T-helper 2 cell treated with Interferon-gamma antibody and Interleukin-4, amounts not matched to agents 5 μg/mL and 100 μg/mL, for 36 hours (primary cell): ENCODE results near the gene GRIN2D.

Experiments used
- DNase-seq: peaks from one replicate; pipeline ENCODE4 v3.0.0; 2021; ENCODE audit warnings: low spot score
- H3K27ac Mint-ChIP-seq: one replicate; pipeline ENCODE4 v1.8.0; 2021; ENCODE audit warnings: mild to moderate bottlenecking, mixed read lengths
- H3K27me3 Mint-ChIP-seq: one replicate; pipeline ENCODE4 v1.8.0; 2021; ENCODE audit warnings: low read depth, mixed read lengths
- H3K36me3 Mint-ChIP-seq: one replicate; pipeline ENCODE4 v1.8.0; 2021; ENCODE audit warnings: low read depth, mixed read lengths
- H3K4me1 Mint-ChIP-seq: one replicate; pipeline ENCODE4 v1.8.0; 2021; ENCODE audit warnings: low read depth, mixed read lengths
- H3K4me3 Mint-ChIP-seq: one replicate; pipeline ENCODE4 v1.8.0; 2022; ENCODE audit warnings: mild to moderate bottlenecking, moderate library complexity, mixed read lengths
- H3K9me3 Mint-ChIP-seq: one replicate; pipeline ENCODE4 v1.8.0; 2021; ENCODE audit warnings: mixed read lengths

Gene GRIN2D

GRCh38 chr19:48418317-48419064 is 25.0 kb downstream of the GRIN2D start:
- Mint-ChIP-seq H3K36me3 (no peaks in the 10 kb centered on the region), H3K4me1 (peaks cover 21% of the 10 kb centered on the region), H3K4me3 (peak overlapping the region; percentile 84), H3K9me3 (no peaks in the 10 kb centered on the region), H3K27ac (peak overlapping the region; percentile 77), H3K27me3 (peaks cover 19% of the 10 kb centered on the region)
- peak; percentile 35 for DNase-seq

GRCh38 chr19:48419158-48419920 is 25.9 kb downstream of the GRIN2D start:
- Mint-ChIP-seq H3K36me3 (no peaks in the 10 kb centered on the region), H3K9me3 (no peaks in the 10 kb centered on the region), H3K4me3 (peak overlapping the region; percentile 84), H3K4me1 (peaks cover 21% of the 10 kb centered on the region), H3K27ac (peak overlapping the region; percentile 77), H3K27me3 (peaks cover 13% of the 10 kb centered on the region)
- peak; percentile 86 for DNase-seq

GRCh38 chr19:48421548-48421947 is 28.1 kb downstream of the GRIN2D start:
- Mint-ChIP-seq H3K4me1 (peaks cover 17% of the 10 kb centered on the region), H3K27me3 (peaks cover 4% of the 10 kb centered on the region), H3K9me3 (no peaks in the 10 kb centered on the region), H3K27ac (no peak overlapping the region), H3K36me3 (no peaks in the 10 kb centered on the region), H3K4me3 (no peak overlapping the region)
- no peak for DNase-seq

DNA sequence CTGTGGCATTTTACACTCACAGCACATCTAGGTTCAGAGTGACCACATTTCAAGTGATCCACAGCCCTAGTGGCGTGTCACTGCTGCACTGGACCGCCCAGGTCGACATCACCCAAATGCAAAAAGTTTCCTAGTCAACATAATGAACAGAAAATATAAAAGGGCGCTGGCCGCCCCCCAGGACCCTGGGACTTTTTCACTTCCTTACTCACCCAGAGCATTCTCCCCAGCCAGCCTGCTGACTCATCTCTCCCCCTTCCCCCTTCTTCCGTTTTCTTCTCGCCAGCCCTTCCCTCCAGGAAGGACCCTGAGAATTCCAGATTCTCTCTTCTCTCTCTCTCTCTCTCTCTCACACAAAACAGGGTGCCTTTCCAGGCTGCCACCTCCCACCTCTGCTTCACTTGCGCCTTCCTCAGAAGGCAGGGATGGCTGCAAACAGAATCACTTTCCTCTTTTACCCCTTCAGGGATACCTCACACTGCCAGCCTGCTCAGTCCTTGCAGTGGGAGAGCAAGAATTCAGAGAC is 31.3 kb downstream of the GRIN2D start:
- DNase-seq = no peak
- Mint-ChIP-seq H3K9me3 (no peaks in the 10 kb centered on the region), H3K27ac (no peak overlapping the region), H3K4me1 (peaks cover 5% of the 10 kb centered on the region), H3K27me3 (no peaks in the 10 kb centered on the region), H3K4me3 (no peak overlapping the region), H3K36me3 (no peaks in the 10 kb centered on the region)

DNA sequence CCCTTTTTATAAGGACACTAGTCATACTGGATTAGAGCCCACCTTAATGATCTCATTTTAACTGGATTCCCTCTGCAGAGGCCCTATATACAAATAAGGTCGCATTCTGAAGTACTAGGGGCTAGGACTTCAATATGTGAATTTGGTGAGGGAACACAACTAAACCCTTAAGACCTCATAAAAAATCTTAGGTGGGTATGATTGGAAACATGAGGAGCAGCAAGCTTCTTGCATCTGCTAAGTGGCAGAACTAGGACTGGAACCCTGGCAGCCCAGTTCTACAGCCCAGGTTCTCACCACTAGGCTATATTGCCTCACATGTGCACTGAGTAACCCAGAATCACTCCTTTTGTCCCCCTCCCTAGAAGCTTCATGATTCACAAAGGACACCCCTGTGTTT is 35.2 kb downstream of the GRIN2D start:
- H3K36me3 Mint-ChIP-seq = no peaks in the 10 kb centered on the region
- H3K27ac Mint-ChIP-seq = no peak overlapping the region
- no peak for DNase-seq

DNA sequence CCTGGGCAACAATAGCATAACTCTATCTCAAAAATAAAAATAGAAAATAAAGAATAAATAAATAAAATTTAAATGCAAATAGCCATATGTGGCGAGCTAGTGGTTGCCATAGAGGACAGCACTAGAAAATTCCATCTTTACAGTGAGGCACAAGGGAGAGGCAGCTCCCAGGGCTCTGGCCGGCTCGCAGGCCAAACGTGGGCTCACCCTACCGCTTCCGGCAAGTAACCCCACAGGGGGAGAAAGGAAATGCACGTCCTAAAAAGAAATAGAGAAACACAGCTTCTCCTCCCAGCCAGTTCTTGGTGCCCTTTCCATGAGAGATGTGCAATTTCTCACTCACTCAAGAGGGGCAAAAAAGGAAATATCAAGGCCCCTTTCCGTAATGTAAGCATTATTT is 39.9 kb downstream of the GRIN2D start:
- H3K27ac Mint-ChIP-seq = no peak overlapping the region
- no peaks in the 10 kb centered on the region for H3K9me3 Mint-ChIP-seq
- H3K36me3 Mint-ChIP-seq = no peaks in the 10 kb centered on the region
- no peak overlapping the region for H3K4me3 Mint-ChIP-seq
- no peak for DNase-seq
- no peaks in the 10 kb centered on the region for H3K4me1 Mint-ChIP-seq
- H3K27me3 Mint-ChIP-seq = peaks cover 4% of the 10 kb centered on the region

More for the DNA sequence above, 35.2 kb downstream of the GRIN2D start:
- Mint-ChIP-seq H3K27me3 (no peaks in the 10 kb centered on the region), H3K4me3 (no peak overlapping the region), H3K4me1 (peaks cover 5% of the 10 kb centered on the region), H3K9me3 (no peaks in the 10 kb centered on the region)

GRCh38 chr19:48436586-48436985 is 43.1 kb downstream of the GRIN2D start:
- no peak for DNase-seq
- Mint-ChIP-seq H3K4me3 (no peak overlapping the region), H3K9me3 (no peaks in the 10 kb centered on the region), H3K36me3 (no peaks in the 10 kb centered on the region), H3K27me3 (peaks cover 11% of the 10 kb centered on the region), H3K27ac (no peak overlapping the region), H3K4me1 (no peaks in the 10 kb centered on the region)

GRCh38 chr19:48441360-48442050 is 48.0 kb downstream of the GRIN2D start:
- Mint-ChIP-seq H3K27ac (no peak overlapping the region), H3K27me3 (peaks cover 26% of the 10 kb centered on the region)

GRCh38 chr19:48442116-48443035 is 48.9 kb downstream of the GRIN2D start:
- Mint-ChIP-seq H3K4me3 (peak overlapping the region; percentile 38), H3K4me1 (peaks cover 19% of the 10 kb centered on the region), H3K9me3 (no peaks in the 10 kb centered on the region), H3K27ac (no peak overlapping the region), H3K27me3 (peaks cover 26% of the 10 kb centered on the region), H3K36me3 (peaks cover 9% of the 10 kb centered on the region)
- no peak for DNase-seq

More at GRCh38 chr19:48441360-48442050, 48.0 kb downstream of the GRIN2D start:
- DNase-seq = no peak
- H3K9me3 Mint-ChIP-seq = no peaks in the 10 kb centered on the region
- H3K4me3 Mint-ChIP-seq = peak overlapping the region; percentile 49
- peaks cover 16% of the 10 kb centered on the region for H3K4me1 Mint-ChIP-seq
- H3K36me3 Mint-ChIP-seq = peaks cover 7% of the 10 kb centered on the region

GRCh38 chr19:48443256-48443655 is 49.8 kb downstream of the GRIN2D start:
- Mint-ChIP-seq H3K9me3 (no peaks in the 10 kb centered on the region), H3K4me1 (peaks cover 20% of the 10 kb centered on the region), H3K27ac (no peak overlapping the region), H3K27me3 (peaks cover 26% of the 10 kb centered on the region), H3K4me3 (no peak overlapping the region), H3K36me3 (peaks cover 18% of the 10 kb centered on the region)
- DNase-seq = no peak
